Measurements from ENCODE around the gene FSD2. TPM values are rescaled to one million over a fixed set of nuclear protein-coding genes. Genes with fewer than 3 reads are reported as not detected.

The FSD2 gene
- total and polyA plus RNA-seq, 2 of the 4 experiments (the other 2 are of a cell fraction) = not detected

GRCh38 chr15:82849556-82850512 is 44.0 kb upstream of the FSD2 start:
- POLR2A ChIA-PET (ENCODE audit: unreplicated experiment) = no interaction called here
- TF ChIP-seq MAZ (IDR thresholded peaks at IDR 0.05; ENCODE audit: borderline replicate concordance, low read depth, low read length) (no peak), BHLHE40 (IDR thresholded peaks at IDR 0.05; ENCODE audit: low read depth, low read length) (no peak), RCOR1 (IDR thresholded peaks at IDR 0.05; ENCODE audit: insufficient replicate concordance, low read length) (no peak), SMC3 (IDR thresholded peaks at IDR 0.05; ENCODE audit: low read depth, low read length) (peak; percentile 43), FOS (IDR thresholded peaks at IDR 0.05; ENCODE audit: low read depth, low read length) (no peak), CHD1 (IDR thresholded peaks at IDR 0.05; ENCODE audit: low read depth, low read length) (no peak), MXI1 (IDR thresholded peaks at IDR 0.05; ENCODE audit: borderline replicate concordance, low read depth, low read length) (no peak), POLR2A (IDR thresholded peaks at IDR 0.05; ENCODE audit: low read depth, low read length) (no peak), RFX5 (IDR thresholded peaks at IDR 0.05; ENCODE audit: low read depth, low read length) (no peak), NFE2L2 (IDR thresholded peaks at IDR 0.05; ENCODE audit: low read depth, low read length) (no peak)
- TF ChIP-seq, protein P1, sequence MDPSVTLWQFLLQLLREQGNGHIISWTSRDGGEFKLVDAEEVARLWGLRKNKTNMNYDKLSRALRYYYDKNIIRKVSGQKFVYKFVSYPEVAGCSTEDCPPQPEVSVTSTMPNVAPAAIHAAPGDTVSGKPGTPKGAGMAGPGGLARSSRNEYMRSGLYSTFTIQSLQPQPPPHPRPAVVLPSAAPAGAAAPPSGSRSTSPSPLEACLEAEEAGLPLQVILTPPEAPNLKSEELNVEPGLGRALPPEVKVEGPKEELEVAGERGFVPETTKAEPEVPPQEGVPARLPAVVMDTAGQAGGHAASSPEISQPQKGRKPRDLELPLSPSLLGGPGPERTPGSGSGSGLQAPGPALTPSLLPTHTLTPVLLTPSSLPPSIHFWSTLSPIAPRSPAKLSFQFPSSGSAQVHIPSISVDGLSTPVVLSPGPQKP (IDR thresholded peaks at IDR 0.05; ENCODE audit: borderline replicate concordance, low read depth, low read length) = no peak
- TF ChIP-seq, protein P2, sequence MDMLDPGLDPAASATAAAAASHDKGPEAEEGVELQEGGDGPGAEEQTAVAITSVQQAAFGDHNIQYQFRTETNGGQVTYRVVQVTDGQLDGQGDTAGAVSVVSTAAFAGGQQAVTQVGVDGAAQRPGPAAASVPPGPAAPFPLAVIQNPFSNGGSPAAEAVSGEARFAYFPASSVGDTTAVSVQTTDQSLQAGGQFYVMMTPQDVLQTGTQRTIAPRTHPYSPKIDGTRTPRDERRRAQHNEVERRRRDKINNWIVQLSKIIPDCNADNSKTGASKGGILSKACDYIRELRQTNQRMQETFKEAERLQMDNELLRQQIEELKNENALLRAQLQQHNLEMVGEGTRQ (IDR thresholded peaks at IDR 0.05; ENCODE audit: low read depth, low read length) = no peak

More at GRCh38 chr15:82849556-82850512, 44.0 kb upstream of the FSD2 start:
- intact Hi-C loops (cut with micrococcal nuclease) = loop anchor here (5.0 to 10.0 kb wide), 2 partner anchors 105 to 137 kb away; partner anchors contain the start of genes HOMER2 and RAMAC
- Histone ChIP-seq H3K14ac (replicated peaks; ENCODE audit: low read depth, low read length) (peak overlapping the region; percentile 12), H3K4me3 (ENCODE audit: insufficient read depth, low read depth, low read length) (no peak overlapping the region), H4K20me1 (ENCODE audit: insufficient read depth, low read length) (no peaks in the 10 kb centered on the region), H3K18ac (ENCODE audit: low read depth, low read length) (peak overlapping the region; percentile 12; the same call in 1 of the 2 replicates), H2BK15ac (ENCODE audit: low read depth, low read length) (peak overlapping the region; percentile 21; the same call in 1 of the 3 replicates), H3K4me2 (ENCODE audit: low read depth, low read length) (peak overlapping the region; percentile 34; the same call in 1 of the 2 replicates), H2AK5ac (ENCODE audit: low read depth, low read length) (peak overlapping the region; percentile 10; the same call in 1 of the 2 replicates), H4K91ac (ENCODE audit: insufficient read depth, low read depth, low read length) (no peak overlapping the region), H2BK5ac (ENCODE audit: low read depth, low read length, poor library complexity, severe bottlenecking) (no peak overlapping the region), H4K5ac (ENCODE audit: low read depth, low read length) (peak overlapping the region; percentile 14; the same call in 1 of the 2 replicates), H3K56ac (ENCODE audit: extremely low read depth, insufficient read depth, low read length) (no peak overlapping the region), H3K4ac (ENCODE audit: low read depth, low read length) (no peak overlapping the region), H3K36me3 (ENCODE audit: control insufficient read depth, insufficient read depth, low read length) (no peaks in the 10 kb centered on the region), H3K9ac (ENCODE audit: low read depth, low read length) (no peak overlapping the region), H3K23ac (ENCODE audit: low read depth, low read length) (no peak overlapping the region), H3K27ac (ENCODE audit: insufficient read depth, low read length) (0 out of 2 replicates have a peak overlapping the region, but pooled peaks have one; percentile 19), H3K27me3 (ENCODE audit: control insufficient read depth, insufficient read depth, low read length) (no peaks in the 10 kb centered on the region), H2AK9ac (replicated peaks; ENCODE audit: low read depth, low read length, poor library complexity) (no peak overlapping the region), H4K8ac (ENCODE audit: low read depth in 2 of 2, low read length in 2 of 2) (peak overlapping the region; percentile 29 to 60; a peak in 3 of 4 replicates), H3K4me1 (ENCODE audit: control insufficient read depth, insufficient read depth, low read length) (peaks cover 11% of the 10 kb centered on the region; the same call in 1 of the 2 replicates), H2BK120ac (ENCODE audit: low read depth, low read length) (peak overlapping the region; percentile 23; the same call in 1 of the 2 replicates), H3K9me3 (ENCODE audit: control insufficient read depth, insufficient read depth, low read length) (no peaks in the 10 kb centered on the region), H3K79me1 (ENCODE audit: low read depth in 1 of 2, low read length in 2 of 2) (no peaks in the 10 kb centered on the region), H2BK20ac (ENCODE audit: low read depth, low read length) (no peak overlapping the region), H2AFZ (replicated peaks; ENCODE audit: low read length, poor library complexity) (peak overlapping the region; percentile 82), H3K9me1 (ENCODE audit: insufficient read depth, low read length) (no peaks in the 10 kb centered on the region; the same call in 1 of the 2 replicates)
- WGBS, 2 experiments (ENCODE audit: extremely low coverage in 2 of 2, insufficient read length in 1 of 2) = 30% methylated on average over 5 of the region's 23 CpGs; no CpG with 5 or more reads in 1 of the 2 experiments
- ATAC-seq (ENCODE audit: low read depth) (peak; percentile 55), DNase-seq (peak; percentile 74)
- dilution Hi-C loops (cut with HindIII; ENCODE audit: low sequenced_read_pairs, unreplicated experiment) = no loop called here
- CTCF ChIA-PET = interaction anchor here (0.7 to 1.6 kb wide), 5 partner anchors 15 to 220 kb away, joined by 3 to 4 read pairs (median 3); partner anchors contain the start of gene RAMAC
- in situ Hi-C loops (cut with MboI; ENCODE audit: low sequenced_read_pairs) = no loop called here
- no TSS peak for BruUV-seq (replicated peaks)

Data from IMR-90 (cell line).